CD14-positive monocyte (primary cell): ENCODE measurements around the gene LEO1. TPM values are rescaled to one million over a fixed set of nuclear protein-coding genes. Genes with fewer than 3 reads are reported as not detected.

Source experiments
- DNase-seq, 3 donors: peaks; one replicate each; pipeline ENCODE4 v3.0.0-alpha.2; 2011 to 2022
- H2AFZ ChIP-seq: 2 replicates; pipeline ENCODE4 v1.6.0; 2012; ENCODE audit warnings: mild to moderate bottlenecking, low read depth, low read length, inconsistent platforms; ENCODE audit not compliant: insufficient read depth, poor library complexity, severe bottlenecking
- H3K27ac ChIP-seq, 2 donors: 1 replicate in 1 of 2; 2 replicates in 1 of 2; pipeline ENCODE4 v1.5.1; 2012 to 2013; ENCODE audit warnings: low read length in 2 of 2, control low read depth in 1 of 2, inconsistent platforms in 1 of 2, low read depth in 1 of 2, mild to moderate bottlenecking in 1 of 2
- H3K27me3 ChIP-seq, 2 donors: one replicate each; pipeline versions ENCODE4 v1.6.0 to v1.6.1; 2011 to 2013; ENCODE audit warnings: low read length in 2 of 2; ENCODE audit not compliant: control insufficient read depth in 2 of 2, insufficient read depth in 2 of 2
- H3K36me3 ChIP-seq, 2 donors: replicated peaks in 1 of 2; 1 replicate in 1 of 2; 2 replicates in 1 of 2; pipeline versions ENCODE4 v1.5.1 to v1.6.1; 2012 to 2013; ENCODE audit warnings: low read length in 2 of 2, control low read depth in 1 of 2, inconsistent platforms in 1 of 2, mild to moderate bottlenecking in 1 of 2; ENCODE audit not compliant: insufficient read depth in 2 of 2, control insufficient read depth in 1 of 2
- H3K4me1 ChIP-seq, 2 donors: 1 replicate in 1 of 2; 2 replicates in 1 of 2; pipeline versions ENCODE4 v1.5.1 to v1.6.1; 2012 to 2013; ENCODE audit warnings: low read length in 2 of 2, control low read depth in 1 of 2, inconsistent platforms in 1 of 2, mild to moderate bottlenecking in 1 of 2, moderate library complexity in 1 of 2; ENCODE audit not compliant: insufficient read depth in 2 of 2, control insufficient read depth in 1 of 2
- H3K4me2 ChIP-seq: replicated peaks from 2 replicates; pipeline ENCODE3; 2012; ENCODE audit warnings: low read length, moderate library complexity, mild to moderate bottlenecking; ENCODE audit not compliant: poor library complexity, severe bottlenecking; ENCODE audit errors: extremely low read depth
- H3K4me3 ChIP-seq, 3 experiments: fragments of 200-600 bp in 1 of 3; sonication (generic) in 1 of 3; replicated peaks in 1 of 3; 1 replicate in 2 of 3; 2 replicates in 1 of 3; pipeline ENCODE4 v1.5.1; 2011 to 2013; ENCODE audit warnings: low read length in 3 of 3, mild to moderate bottlenecking in 3 of 3, control low read depth in 2 of 3, low read depth in 2 of 3, inconsistent platforms in 1 of 3, moderate library complexity in 1 of 3
- H3K79me2 ChIP-seq: 2 replicates; pipeline ENCODE4 v1.6.0; 2012; ENCODE audit warnings: mild to moderate bottlenecking, control low read depth, inconsistent platforms, low read length, moderate library complexity; ENCODE audit not compliant: insufficient read depth
- H3K9ac ChIP-seq: 2 replicates; pipeline ENCODE4 v1.6.0; 2017; ENCODE audit warnings: low read length, mild to moderate bottlenecking; ENCODE audit not compliant: insufficient read depth, poor library complexity, severe bottlenecking
- H3K9me3 ChIP-seq, 2 donors: replicated peaks in 1 of 2; 1 replicate in 1 of 2; 2 replicates in 1 of 2; pipeline versions ENCODE4 v1.5.1 to v1.6.1; 2012 to 2013; ENCODE audit warnings: low read length in 2 of 2, control low read depth in 1 of 2; ENCODE audit not compliant: control insufficient read depth in 1 of 2, insufficient read depth in 1 of 2
- H4K20me1 ChIP-seq: 2 replicates; pipeline ENCODE4 v1.6.0; 2012; ENCODE audit warnings: mild to moderate bottlenecking, low read length, control low read depth, moderate library complexity; ENCODE audit not compliant: insufficient read depth
- H3K27ac Mint-ChIP-seq, 7 donors: one replicate each; pipeline ENCODE4 v1.8.0; 2020; ENCODE audit warnings: mild to moderate bottlenecking in 7 of 7, mixed read lengths in 7 of 7, moderate library complexity in 6 of 7, inconsistent platforms in 2 of 7
- H3K27me3 Mint-ChIP-seq, 3 donors: one replicate each; pipeline ENCODE4 v1.8.0; 2021 to 2022; ENCODE audit warnings: low read depth in 3 of 3, mild to moderate bottlenecking in 3 of 3, mixed read lengths in 3 of 3, moderate library complexity in 3 of 3, inconsistent platforms in 1 of 3
- H3K36me3 Mint-ChIP-seq, 2 donors: one replicate each; pipeline ENCODE4 v1.8.0; 2020; ENCODE audit warnings: mixed read lengths in 2 of 2, inconsistent platforms in 1 of 2, mild to moderate bottlenecking in 1 of 2
- H3K4me1 Mint-ChIP-seq: one replicate; pipeline ENCODE4 v1.8.0; 2020; ENCODE audit warnings: mild to moderate bottlenecking, mixed read lengths
- H3K4me3 Mint-ChIP-seq, 2 donors: one replicate each; pipeline ENCODE4 v1.8.0; 2020; ENCODE audit warnings: mild to moderate bottlenecking in 2 of 2, mixed read lengths in 2 of 2, moderate library complexity in 1 of 2
- H3K9me3 Mint-ChIP-seq, 7 donors: one replicate each; pipeline ENCODE4 v1.8.0; 2020 to 2022; ENCODE audit warnings: mixed read lengths in 7 of 7, mild to moderate bottlenecking in 6 of 7, moderate library complexity in 6 of 7, inconsistent platforms in 2 of 7
- WGBS: methylation state at CpG from one replicate; pipeline ENCODE4 v1.1.5; 2013; ENCODE audit warnings: missing lambda C conversion rate; ENCODE audit not compliant: insufficient coverage; 5-methylcytosine and 5-hydroxymethylcytosine counted together
- intact Hi-C, 2 donors: fragments of 100-400 bp; cut with micrococcal nuclease; formaldehyde crosslinking; loops; one replicate each; pipeline versions ENCODE4 v1.15.0 to v1.15.1; 2023
- polyA plus RNA-seq, 3 donors: library from polyadenylated mRNA; depleted of rRNA in 1 of 3; unstranded in 2 of 3; stranded (reverse) in 1 of 3; fragments of 300-500 nt in 2 of 3; fragments of >200 nt in 1 of 3; fragmentation: Illumina TruSeq in 2 of 3; gene quantifications; 1 replicate in 2 of 3; 2 replicates in 1 of 3; pipeline ENCODE4 v1.2.3, GENCODE V29; 2012 to 2021
- TF ChIP-seq, protein P1 (sequence below): fragments of 200-600 bp; IDR thresholded peaks from one replicate; pipeline ENCODE4 v1.8.0; 2022; ENCODE audit warnings: antibody characterized with exemption, mild to moderate bottlenecking

Gene LEO1
- polyA plus RNA-seq, 3 donors = 1.4 to 9.3 (median 4.7) TPM

DNA sequence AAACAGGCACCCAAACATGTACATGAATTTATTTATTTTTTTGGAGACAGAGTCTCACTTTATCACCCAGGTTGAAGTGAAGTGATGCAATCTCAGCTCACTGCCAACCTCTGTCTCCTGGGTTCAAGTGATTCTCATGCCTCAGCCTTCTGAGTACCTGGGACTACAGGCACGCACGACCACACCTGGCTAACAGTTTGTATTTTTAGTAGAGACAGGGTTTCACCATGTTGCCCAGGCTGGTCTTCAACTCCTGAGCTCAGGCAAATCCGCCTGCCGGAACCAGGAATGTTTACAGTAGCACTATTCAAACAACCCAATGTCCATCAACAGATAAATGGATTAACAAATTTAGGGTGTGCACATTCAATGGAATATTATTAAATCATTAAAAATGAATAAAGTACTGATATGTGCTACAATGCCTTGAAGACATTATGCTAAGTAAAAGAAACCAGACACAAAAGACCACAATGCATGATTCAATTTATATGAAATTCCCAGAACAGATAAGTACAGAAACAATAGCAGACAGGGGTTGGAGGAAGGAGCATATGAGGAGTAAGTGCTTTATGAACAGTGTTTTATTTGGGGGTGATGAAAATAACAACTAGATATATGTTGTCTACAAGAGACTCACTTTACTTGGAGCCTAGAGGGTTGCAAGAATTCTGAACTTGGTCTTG lies 1.3 kb downstream of the LEO1 start:
- intact Hi-C loops = loop anchor here in 1 of 2 donors (5.0 kb wide), 1 partner anchor 42 kb away; no protein-coding TSS in a partner anchor
- H3K27me3 Mint-ChIP-seq = no peaks in the 10 kb centered on the region
- no peak overlapping the region for H3K27ac ChIP-seq
- no peak overlapping the region for H3K27ac Mint-ChIP-seq
- TF ChIP-seq, protein P1, sequence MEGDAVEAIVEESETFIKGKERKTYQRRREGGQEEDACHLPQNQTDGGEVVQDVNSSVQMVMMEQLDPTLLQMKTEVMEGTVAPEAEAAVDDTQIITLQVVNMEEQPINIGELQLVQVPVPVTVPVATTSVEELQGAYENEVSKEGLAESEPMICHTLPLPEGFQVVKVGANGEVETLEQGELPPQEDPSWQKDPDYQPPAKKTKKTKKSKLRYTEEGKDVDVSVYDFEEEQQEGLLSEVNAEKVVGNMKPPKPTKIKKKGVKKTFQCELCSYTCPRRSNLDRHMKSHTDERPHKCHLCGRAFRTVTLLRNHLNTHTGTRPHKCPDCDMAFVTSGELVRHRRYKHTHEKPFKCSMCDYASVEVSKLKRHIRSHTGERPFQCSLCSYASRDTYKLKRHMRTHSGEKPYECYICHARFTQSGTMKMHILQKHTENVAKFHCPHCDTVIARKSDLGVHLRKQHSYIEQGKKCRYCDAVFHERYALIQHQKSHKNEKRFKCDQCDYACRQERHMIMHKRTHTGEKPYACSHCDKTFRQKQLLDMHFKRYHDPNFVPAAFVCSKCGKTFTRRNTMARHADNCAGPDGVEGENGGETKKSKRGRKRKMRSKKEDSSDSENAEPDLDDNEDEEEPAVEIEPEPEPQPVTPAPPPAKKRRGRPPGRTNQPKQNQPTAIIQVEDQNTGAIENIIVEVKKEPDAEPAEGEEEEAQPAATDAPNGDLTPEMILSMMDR = no peak
- WGBS = no CpG with 5 or more reads among the region's 4 CpGs
- peaks cover 11 to 14% of the 10 kb centered on the region in 2 donors for H3K9me3 ChIP-seq
- H3K9me3 Mint-ChIP-seq = peaks cover 10 to 23% (median 15%) of the 10 kb centered on the region in 7 donors
- peaks cover 10 to 12% of the 10 kb centered on the region in 2 donors for H3K4me1 ChIP-seq
- DNase-seq = no peak
- no peak overlapping the region for H2AFZ ChIP-seq
- H3K4me3 Mint-ChIP-seq = peak overlapping the region; percentile 94 to 99
- peaks cover 18% of the 10 kb centered on the region for H3K4me1 Mint-ChIP-seq
- no peaks in the 10 kb centered on the region for H3K27me3 ChIP-seq
- H4K20me1 ChIP-seq = peaks cover 5% of the 10 kb centered on the region
- peaks cover 15 to 24% of the 10 kb centered on the region in 2 donors for H3K36me3 Mint-ChIP-seq
- H3K9ac ChIP-seq = no peak overlapping the region
- H3K79me2 ChIP-seq = peaks cover 61% of the 10 kb centered on the region
- peak overlapping the region; percentile 80 for H3K4me2 ChIP-seq
- H3K4me3 ChIP-seq = peak overlapping the region in 1 of 3 experiments; percentile 96
- H3K36me3 ChIP-seq = peaks cover 5 to 18% of the 10 kb centered on the region in 2 donors

- TF ChIP-seq, protein P1 = no peak
- Histone ChIP-seq H3K36me3 (peaks cover 5 to 24% of the 10 kb centered on the region in 2 donors), H2AFZ (no peak overlapping the region), H3K4me2 (no peak overlapping the region), H3K27me3 (no peaks in the 10 kb centered on the region), H3K4me3 (no peak overlapping the region), H3K4me1 (peaks cover 10 to 12% of the 10 kb centered on the region in 2 donors), H3K9ac (no peak overlapping the region), H4K20me1 (peaks cover 5% of the 10 kb centered on the region), H3K9me3 (peaks cover 11 to 14% of the 10 kb centered on the region in 2 donors), H3K27ac (no peak overlapping the region), H3K79me2 (peaks cover 66% of the 10 kb centered on the region)
- intact Hi-C loops = loop anchor here in 1 of 2 donors (5.0 kb wide), 1 partner anchor 43 kb away; no protein-coding TSS in a partner anchor
- peaks cover 10 to 23% (median 15%) of the 10 kb centered on the region in 7 donors for H3K9me3 Mint-ChIP-seq
- DNase-seq = no peak
- peaks cover 18 to 29% of the 10 kb centered on the region in 2 donors for H3K36me3 Mint-ChIP-seq
- no peak overlapping the region for H3K4me3 Mint-ChIP-seq
- H3K4me1 Mint-ChIP-seq = peaks cover 18% of the 10 kb centered on the region
- no peak overlapping the region for H3K27ac Mint-ChIP-seq
- WGBS = no CpG with 5 or more reads among the region's 4 CpGs
- no peaks in the 10 kb centered on the region for H3K27me3 Mint-ChIP-seq
These were observed 1.9 kb downstream of the LEO1 start for GRCh38 chr15:51969728-51970127.
